ENCODE measurements around the gene SLC39A7. TPM values are rescaled to one million over a fixed set of nuclear protein-coding genes. Genes with fewer than 3 reads are reported as not detected.

Gene SLC39A7
- total and polyA plus RNA-seq, 2 of the 13 experiments (the other 11 are each of a cell fraction or from before 2014, with no cell fraction given) = 142 to 229 TPM

GRCh38 chr6:33248932-33249731, 48.5 kb downstream of the SLC39A7 start (continued):
- TF ChIP-seq UBTF (CRISPR knock-in tag; IDR thresholded peaks at IDR 0.05) (peak; percentile 67), ZNF512B (CRISPR knock-in tag; IDR thresholded peaks at IDR 0.05; ENCODE audit: borderline replicate concordance) (no peak), ZNF510 (CRISPR knock-in tag; IDR thresholded peaks at IDR 0.05; ENCODE audit: low read depth) (peak; percentile 76; the same call in 1 of the 2 replicates), BRD4 (CRISPR knock-in tag; IDR thresholded peaks at IDR 0.05) (peak; percentile 89), XRCC5 (optimal IDR thresholded peaks at IDR 0.05; ENCODE audit: low read length) (peak; percentile 87), TFDP1 (CRISPR knock-in tag; IDR thresholded peaks at IDR 0.05; ENCODE audit: borderline replicate concordance) (peak; percentile 45; the same call in 1 of the 2 replicates), ZNF275 (CRISPR knock-in tag; IDR thresholded peaks at IDR 0.05; ENCODE audit: borderline replicate concordance) (no peak), KAT8 (CRISPR knock-in tag; IDR thresholded peaks at IDR 0.05) (peak; percentile 80), TFDP2 (CRISPR knock-in tag; IDR thresholded peaks at IDR 0.05) (peak; percentile 54; the same call in 1 of the 2 replicates), PRDM4 (CRISPR knock-in tag; IDR thresholded peaks at IDR 0.05; ENCODE audit: borderline replicate concordance) (no peak), ZBTB43 (CRISPR knock-in tag; conservative IDR thresholded peaks at IDR 0.05) (0 out of 2 replicates have a peak, but pooled peaks have one; percentile 27), SPEN (CRISPR knock-in tag; IDR thresholded peaks at IDR 0.05; ENCODE audit: low read depth) (peak; percentile 86; the same call in 1 of the 2 replicates), KLF13 (CRISPR knock-in tag; IDR thresholded peaks at IDR 0.05) (no peak), ZNF160 (CRISPR knock-in tag; IDR thresholded peaks at IDR 0.05) (peak; percentile 52; the same call in 1 of the 2 replicates)
